HCT116 (cell line): ENCODE measurements around the gene SPATA12.

Source experiments
- CTCF ChIP-seq, 3 experiments: fragments of 200-600 bp in 1 of 3; sonication (generic) in 1 of 3; IDR thresholded peaks in 2 of 3; conservative IDR thresholded peaks in 1 of 3; 2 replicates each; pipeline ENCODE4 v1.5.1; 2012 to 2017; ENCODE audit warnings: low read depth in 2 of 3, low read length in 2 of 3, antibody characterized with exemption in 1 of 3, borderline replicate concordance in 1 of 3, control low read depth in 1 of 3, mild to moderate bottlenecking in 1 of 3, mixed read lengths in 1 of 3, mixed run types in 1 of 3, moderate library complexity in 1 of 3; ENCODE audit not compliant: insufficient read depth in 1 of 3
- EGR1 ChIP-seq: IDR thresholded peaks from 2 replicates; pipeline ENCODE4 v1.6.1; 2012; ENCODE audit warnings: low read depth
- ELF1 ChIP-seq: IDR thresholded peaks from 2 replicates; pipeline ENCODE4 v1.6.1; 2012; ENCODE audit warnings: low read depth, borderline replicate concordance
- EZH2phosphoT487 ChIP-seq: fragments of 200-600 bp; IDR thresholded peaks from 2 replicates; pipeline ENCODE4 v1.6.1; 2018; ENCODE audit warnings: antibody characterized with exemption, borderline replicate concordance
- POLR2A ChIP-seq: IDR thresholded peaks from 2 replicates; pipeline ENCODE4 v1.7.0; 2011; ENCODE audit warnings: borderline replicate concordance; ENCODE audit not compliant: insufficient read depth, insufficient read length; ENCODE audit errors: extremely low read depth
- POLR2AphosphoS5 ChIP-seq: IDR thresholded peaks from 2 replicates; pipeline ENCODE4 v1.6.1; 2011; ENCODE audit warnings: mild to moderate bottlenecking, low read depth, low read length, moderate library complexity
- RAD21 ChIP-seq: IDR thresholded peaks from 2 replicates; pipeline ENCODE4 v1.6.1; 2012; ENCODE audit warnings: low read depth, mild to moderate bottlenecking
- ZFX ChIP-seq: fragments of 450-650 bp; IDR thresholded peaks from 2 replicates; pipeline ENCODE4 v1.6.1; 2017

GRCh38 chr3:57098418-57099310 lies 38.2 kb downstream of the SPATA12 start:
- no peak for TF ChIP-seq POLR2AphosphoS5
- TF ChIP-seq CTCF (IDR thresholded peaks at IDR 0.05 in 2 of 3, conservative IDR thresholded peaks at IDR 0.05 in 1 of 3; ENCODE audit: borderline replicate concordance in 1 of 3, insufficient read depth in 1 of 3, low read depth in 2 of 3, low read length in 2 of 3): no peak
- no peak for TF ChIP-seq EZH2phosphoT487
- TF ChIP-seq POLR2A: no peak
- no peak for TF ChIP-seq EGR1
- no peak for TF ChIP-seq ELF1
- no peak for TF ChIP-seq ZFX
- no peak for TF ChIP-seq RAD21
